Left hindlimb (tissue), 1 donor: Measurements from ENCODE around the gene FGD5.
"Not testable (repeated sequence)": the region's sequence is repeated elsewhere in the genome, so short reads cannot be mapped to it uniquely, and the experiment has no call there.

Experiments used
- DNase-seq: peaks from one replicate; pipeline ENCODE4 v3.0.0-alpha.2; 2018

Gene FGD5

DNA sequence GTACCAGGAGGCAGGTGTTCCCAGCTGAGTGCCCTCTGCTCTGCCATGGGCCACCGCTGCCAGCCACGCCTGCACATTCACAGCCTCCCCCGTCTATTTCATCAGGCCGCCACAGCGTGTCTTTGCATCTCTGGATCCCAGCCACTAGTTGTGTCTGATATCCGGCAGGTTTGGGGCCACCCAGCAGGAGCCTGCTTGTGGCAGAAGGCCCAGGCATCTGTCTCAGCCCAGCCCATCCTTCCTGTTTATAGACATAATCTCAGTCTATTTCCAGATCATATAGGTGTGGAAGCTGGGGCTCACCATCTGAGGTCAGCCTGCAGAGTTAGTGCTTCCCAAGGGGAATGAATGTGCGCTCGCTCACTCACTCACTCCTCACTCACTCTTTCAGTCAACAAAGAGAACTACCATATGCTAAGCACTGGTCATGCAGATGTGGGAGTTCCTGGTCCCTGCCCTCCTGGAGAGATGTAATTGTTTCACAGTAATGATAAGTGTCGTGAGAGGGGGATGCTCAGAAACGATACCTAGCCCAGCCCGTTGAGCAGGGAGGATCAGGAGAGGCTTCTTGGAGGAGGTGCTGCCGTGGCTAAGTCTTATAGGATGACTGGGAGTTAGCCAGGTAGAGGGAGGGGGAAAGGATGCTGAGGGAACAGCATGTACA lies 60.6 kb downstream of the FGD5 start:
- DNase-seq: no peak

- no peak for DNase-seq
Observed at GRCh38 chr3:14880447-14881106, 61.8 kb downstream of the FGD5 start.

DNA sequence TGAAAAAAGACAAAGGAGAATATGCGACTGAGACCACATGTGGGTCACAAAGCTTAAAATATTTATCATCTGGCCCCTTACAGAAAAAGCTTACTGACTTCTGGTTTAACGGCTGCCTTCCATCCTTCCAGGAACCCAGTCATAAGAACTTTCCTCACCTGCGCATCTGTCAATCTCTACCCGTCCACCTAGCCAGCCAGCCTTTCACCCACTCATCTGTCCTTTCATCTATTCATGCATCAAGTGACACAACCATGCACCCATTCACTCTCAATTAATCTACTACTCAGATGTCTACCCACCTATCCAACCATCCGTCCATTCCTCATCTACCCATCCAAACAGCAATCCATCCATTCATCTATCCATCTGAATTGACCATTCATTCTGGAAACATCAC lies 64.5 kb downstream of the FGD5 start:
- no peak for DNase-seq

DNA sequence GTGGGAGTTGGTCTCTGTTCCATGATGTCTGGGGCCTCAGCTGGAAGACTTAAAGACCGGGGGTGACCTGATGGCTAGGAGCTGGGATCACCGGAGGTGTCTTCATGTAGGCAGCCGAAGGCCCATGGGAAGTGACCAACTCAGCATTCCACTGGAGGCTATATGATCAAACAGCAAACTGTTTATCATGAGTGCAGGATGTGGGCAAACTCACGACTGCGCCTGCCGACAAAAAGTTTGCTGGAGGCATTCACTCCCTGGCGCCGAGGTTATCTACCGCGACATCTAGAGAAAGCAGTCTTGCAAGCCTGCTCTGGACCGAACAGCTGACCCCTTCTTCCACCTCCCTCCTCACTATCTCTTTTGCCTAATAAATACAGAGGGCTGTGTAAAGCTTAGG lies 65.9 kb downstream of the FGD5 start:
- no peak for DNase-seq

GRCh38 chr3:14885307-14885706 lies 66.5 kb downstream of the FGD5 start:
- no peak for DNase-seq

DNA sequence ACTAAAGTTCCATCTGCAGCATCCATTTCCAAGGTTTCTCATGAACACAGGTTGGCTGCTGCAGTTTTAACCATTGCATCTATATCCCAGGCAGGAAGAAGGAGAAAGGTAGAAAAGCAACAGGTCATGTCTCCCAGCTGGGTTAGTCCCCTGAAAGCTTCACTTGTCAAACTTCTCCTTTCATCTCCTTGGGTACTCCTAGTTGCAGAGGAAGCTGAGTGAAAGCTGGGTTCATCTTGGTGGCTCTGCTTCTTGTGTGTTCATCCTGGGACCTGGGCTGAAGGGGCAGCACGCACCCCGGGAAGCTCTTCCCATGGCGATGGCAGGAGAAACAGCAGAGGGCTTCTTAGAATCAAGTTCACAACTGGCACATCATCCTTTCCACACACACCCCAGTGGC lies 67.3 kb downstream of the FGD5 start:
- no peak for DNase-seq

- no peak for DNase-seq
Observed at GRCh38 chr3:14889205-14889604, 70.4 kb downstream of the FGD5 start.

- no peak for DNase-seq
Observed at GRCh38 chr3:14889943-14890342, 71.2 kb downstream of the FGD5 start.

GRCh38 chr3:14890476-14890875 lies 71.7 kb downstream of the FGD5 start:
- no peak for DNase-seq

- no peak for DNase-seq
Observed at GRCh38 chr3:14891135-14892132, 72.7 kb downstream of the FGD5 start.

DNA sequence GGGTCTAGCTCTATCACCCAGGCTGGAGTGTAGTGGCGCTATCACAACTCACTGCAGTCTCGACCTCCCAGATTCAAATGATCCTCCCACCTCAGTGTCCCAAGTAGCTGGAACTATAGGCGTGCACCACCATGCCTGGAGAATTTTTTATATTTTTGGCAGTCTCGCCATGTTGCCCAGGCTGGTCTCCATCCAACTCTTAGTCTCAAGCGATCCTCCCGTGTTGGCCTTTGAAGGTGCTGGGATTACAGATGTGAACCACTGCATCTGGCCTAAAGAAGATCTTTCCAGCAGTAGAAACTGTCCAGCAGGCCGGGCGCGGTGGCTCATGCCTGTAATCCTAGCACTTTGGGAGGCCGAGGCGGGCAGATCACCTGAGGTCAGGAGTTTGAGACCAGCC lies 73.5 kb downstream of the FGD5 start:
- DNase-seq: no peak

- DNase-seq: no peak
Observed at GRCh38 chr3:14894085-14894484, 75.3 kb downstream of the FGD5 start.

DNA sequence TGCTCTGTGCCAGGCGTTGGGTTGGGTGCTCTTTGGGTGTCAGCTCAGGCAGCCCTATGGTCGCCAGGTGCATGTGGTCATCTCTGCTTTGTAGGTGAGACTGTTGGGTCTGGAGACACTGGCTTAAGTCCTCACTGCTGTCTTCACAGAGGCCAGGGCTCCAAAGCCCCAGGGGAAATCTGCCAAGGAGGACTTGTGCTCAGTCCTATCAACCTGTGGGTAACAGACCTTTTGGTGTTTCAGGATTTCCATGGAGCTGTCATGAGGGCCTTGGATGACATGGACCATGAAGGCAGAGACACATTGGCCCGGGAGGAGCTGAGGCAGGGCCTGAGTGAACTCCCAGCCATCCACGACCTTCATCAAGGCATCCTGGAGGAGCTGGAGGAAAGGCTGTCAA lies 78.5 kb downstream of the FGD5 start:
- DNase-seq: no peak

DNA sequence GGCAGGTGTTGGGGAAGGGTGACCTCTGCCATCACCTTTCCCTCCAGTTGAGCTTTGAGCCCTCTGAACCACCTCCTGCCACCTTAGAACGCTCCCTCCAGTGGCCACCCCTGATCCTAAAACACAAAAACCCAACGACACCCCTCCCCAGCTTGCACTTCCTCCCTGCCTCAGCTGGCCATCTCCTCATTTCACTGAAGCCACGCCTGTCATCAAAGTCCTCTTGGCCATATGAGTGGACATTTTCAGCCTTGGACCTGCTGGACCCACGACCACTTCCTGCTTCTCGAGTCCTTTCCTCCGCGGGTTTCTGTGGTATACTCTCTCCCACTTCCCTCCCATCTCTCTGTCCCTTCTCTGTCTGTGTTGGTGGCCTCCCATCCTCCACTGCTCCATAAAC lies 80.2 kb downstream of the FGD5 start:
- no peak for DNase-seq

GRCh38 chr3:14899993-14900618 lies 81.3 kb downstream of the FGD5 start:
- no peak for DNase-seq

GRCh38 chr3:14900881-14901873 lies 82.4 kb downstream of the FGD5 start:
- DNase-seq: no peak

DNA sequence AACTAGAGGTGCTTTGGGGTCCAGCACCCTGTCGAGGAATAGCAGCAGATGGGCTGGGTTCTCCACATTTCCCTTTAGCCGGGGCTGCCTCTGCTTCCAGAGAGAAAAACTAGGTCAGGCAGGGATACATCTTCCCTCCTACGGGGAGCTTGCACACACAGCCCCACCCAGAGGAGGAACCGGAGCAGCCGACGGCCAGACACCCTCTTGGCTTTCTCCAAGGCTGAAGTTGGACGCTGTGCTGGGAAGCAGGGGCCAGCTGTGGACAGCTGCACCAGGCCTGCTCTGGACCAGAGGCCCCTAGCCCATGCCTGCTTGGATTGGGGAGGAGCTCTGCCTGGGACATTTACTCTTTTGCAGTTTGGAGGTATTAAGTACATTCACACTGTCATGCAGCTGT lies 84.0 kb downstream of the FGD5 start:
- DNase-seq: peak; percentile 87

DNA sequence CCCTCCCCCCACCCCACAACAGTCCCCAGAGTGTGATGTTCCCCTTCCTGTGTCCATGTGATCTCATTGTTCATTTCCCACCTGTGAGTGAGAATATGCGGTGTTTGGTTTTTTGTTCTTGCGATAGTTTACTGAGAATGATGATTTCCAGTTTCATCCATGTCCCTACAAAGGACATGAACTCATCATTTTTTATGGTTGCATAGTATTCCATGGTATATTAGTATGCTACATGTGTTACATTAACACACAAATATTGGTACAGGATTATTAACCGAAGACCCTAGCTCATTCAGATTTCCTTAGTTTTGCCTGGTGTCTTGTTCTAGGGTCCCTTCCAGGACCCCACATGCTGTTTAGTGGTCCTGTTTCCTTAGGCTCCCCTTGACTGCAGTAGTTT lies 84.7 kb downstream of the FGD5 start:
- DNase-seq: not testable (repeated sequence)

DNA sequence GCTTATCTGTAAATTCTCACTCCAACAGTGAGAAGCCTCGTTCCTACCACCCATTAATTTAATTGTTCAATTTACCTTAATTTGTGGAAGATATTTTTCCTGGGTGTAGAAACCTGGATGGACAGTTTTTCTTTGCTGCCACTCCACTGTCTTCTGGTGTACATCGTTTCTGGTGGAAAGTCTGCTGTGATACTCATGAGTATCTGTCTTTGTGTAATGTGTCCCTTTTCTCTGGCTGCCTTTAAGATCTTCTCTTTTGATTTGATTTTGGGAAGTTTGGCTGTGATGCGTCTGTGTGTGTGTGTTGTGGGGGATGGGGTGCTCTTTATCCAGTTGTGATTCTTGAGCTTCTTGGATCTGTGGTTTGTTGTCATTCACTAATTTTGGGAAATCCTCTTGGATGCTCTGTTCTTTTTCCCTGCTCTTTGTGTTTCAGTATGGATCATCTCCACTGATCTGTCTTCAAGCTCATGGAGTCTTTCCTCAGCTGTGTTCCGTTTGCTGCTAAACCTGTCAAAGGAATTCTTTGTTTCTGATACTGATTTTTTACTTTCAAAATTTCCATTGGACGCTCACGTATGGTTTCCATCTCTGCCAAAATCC lies 86.4 kb downstream of the FGD5 start:
- DNase-seq: no peak

DNA sequence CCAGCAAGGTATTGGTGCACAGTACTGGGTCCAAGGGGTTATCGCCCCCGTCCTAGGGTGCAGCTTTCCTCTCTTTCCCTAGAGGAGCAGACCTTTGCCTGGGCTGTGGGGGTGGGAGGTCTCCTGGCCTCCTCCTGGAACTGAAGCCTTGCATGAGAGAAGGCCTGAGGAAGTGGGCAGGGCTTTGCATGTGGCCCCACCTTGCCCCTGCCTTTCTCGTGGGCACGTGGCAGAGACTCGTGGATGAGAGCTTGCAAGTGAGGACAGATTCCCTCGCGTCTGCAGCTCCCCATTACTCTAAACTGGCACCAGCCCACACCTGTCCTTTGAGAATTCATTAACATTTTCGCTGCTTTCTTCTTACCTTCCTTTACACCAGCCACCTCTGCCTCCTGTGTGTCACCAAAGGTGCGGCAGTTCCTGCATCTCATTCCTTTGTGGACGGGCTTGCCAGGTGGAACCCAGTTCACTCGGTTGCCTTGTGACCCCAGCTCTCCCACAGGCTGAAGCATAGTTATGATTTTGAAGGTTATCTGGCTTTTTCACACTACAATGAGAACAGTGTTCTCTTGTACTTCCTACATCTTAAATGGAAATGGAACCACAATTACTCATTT lies 87.7 kb downstream of the FGD5 start:
- no peak for DNase-seq
